ENCODE data around the gene DBN1. TPM values are rescaled to one million over a fixed set of nuclear protein-coding genes. Genes with fewer than 3 reads are reported as not detected.
A peak's percentile ranks its signal among the peaks of the same experiment; 100 is the strongest.

Gene DBN1
- total and polyA plus RNA-seq, 9 of the 15 experiments (the other 6 are each of a cell fraction or from before 2014, with no cell fraction given): 0.25 to 87.2 (median 27.9) TPM

GRCh38 chr5:177430140-177430951 is 43.1 kb downstream of the DBN1 start:
- DNase-seq (ENCODE audit: extremely low read depth in 1 of 4, low spot score in 3 of 4) (no peak), ATAC-seq (no peak), FAIRE-seq (no peak)
- in situ Hi-C loops (cut with MboI) (no loop called here), intact Hi-C loops (cut with micrococcal nuclease) (no loop called here)
- Histone ChIP-seq H3K4me2 (ENCODE audit: insufficient read depth, low read length) (no peak overlapping the region), H3K4me3 (no peak overlapping the region), H3K9me3 (replicated peaks; ENCODE audit: control insufficient read depth, insufficient read depth, low read depth, low read length) (no peaks in the 10 kb centered on the region), H3K27me3 (ENCODE audit: control insufficient read depth in 2 of 2, insufficient read depth in 2 of 2, low read length in 2 of 2) (no peaks in the 10 kb centered on the region), H3K4me1 (replicated peaks in 1 of 2; ENCODE audit: control insufficient read depth in 2 of 2, insufficient read depth in 2 of 2, low read length in 2 of 2) (peaks cover 26 to 70% of the 10 kb centered on the region in 2 experiments), H3K36me3 (ENCODE audit: control insufficient read depth, insufficient read depth, low read length) (peaks cover 81% of the 10 kb centered on the region; the same call in 2 of the 3 replicates), H4K20me1 (replicated peaks; ENCODE audit: control insufficient read depth, insufficient read depth, low read length) (peaks cover 22% of the 10 kb centered on the region; the same call in 1 of the 2 replicates), H3K9me1 (ENCODE audit: control insufficient read depth, insufficient read depth, low read length) (no peaks in the 10 kb centered on the region), H2AFZ (ENCODE audit: low read depth, low read length) (no peak overlapping the region), H3K27ac (ENCODE audit: extremely low read depth, low read depth, low read length) (no peak overlapping the region), H3K9ac (ENCODE audit: insufficient read depth in 1 of 2, low read depth in 2 of 2, low read length in 2 of 2) (peak overlapping the region in 1 of 2 experiments; percentile 60; a peak in 2 of 4 replicates), H3K79me2 (ENCODE audit: control insufficient read depth, insufficient read depth, low read length) (peaks cover 50% of the 10 kb centered on the region)
- TF ChIP-seq UBTF (IDR thresholded peaks at IDR 0.05; ENCODE audit: borderline replicate concordance in 1 of 2, low read depth in 2 of 2, low read length in 2 of 2) (no peak), RBFOX2 (IDR thresholded peaks at IDR 0.05; ENCODE audit: low read depth, low read length) (peak; percentile 18), NCOA1 (IDR thresholded peaks at IDR 0.05; ENCODE audit: low read depth) (no peak), GABPB1 (CRISPR knock-in tag; IDR thresholded peaks at IDR 0.05) (no peak), POLR2G (IDR thresholded peaks at IDR 0.05; ENCODE audit: low read depth, low read length) (peak; percentile 42; the same call in 1 of the 2 replicates), PCBP2 (IDR thresholded peaks at IDR 0.05; ENCODE audit: low read depth, low read length, poor library complexity, severe bottlenecking) (no peak)
- ChIA-PET POLR2A (interaction anchor here (0.7 to 10.8 kb wide), 3 partner anchors 14 to 60 kb away, joined by 4 to 210 read pairs (median 6); partner anchors contain the start of gene PRR7), CTCF (ENCODE audit: low intra/inter-chr PET ratio) (no interaction called here)
- no TSS peak for BruUV-seq (replicated peaks)
- WGBS (ENCODE audit: insufficient coverage, low coverage, missing lambda C conversion rate): 92% methylated on average over 24 of the region's 26 CpGs

Data from K562 (cell line).